ENCODE data around the gene GLYATL1. TPM values are rescaled to one million over a fixed set of nuclear protein-coding genes. Genes with fewer than 3 reads are reported as not detected.
"Not testable (repeated sequence)": the region's sequence is repeated elsewhere in the genome, so short reads cannot be mapped to it uniquely, and the experiment has no call there.

GLYATL1 gene
- total RNA-seq, 1 donor from 2014 or later: not detected

DNA sequence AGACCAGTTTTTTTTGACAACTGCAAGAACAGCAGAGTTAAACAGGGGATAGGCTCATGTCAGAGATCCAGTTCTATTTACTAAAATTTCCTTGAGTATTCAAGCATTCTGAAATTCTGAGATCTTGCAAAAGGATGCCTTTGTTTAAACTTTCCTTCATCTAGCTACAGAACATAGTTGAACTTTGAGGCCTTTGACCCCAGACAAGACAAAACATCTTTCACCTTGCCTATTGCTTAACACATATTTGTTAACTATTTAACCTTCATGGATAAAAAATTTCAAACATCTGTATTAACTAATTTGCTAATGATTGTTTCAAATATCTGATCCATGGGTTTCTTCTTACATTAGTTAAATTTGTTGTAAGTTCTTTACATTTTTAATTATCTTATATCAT is 38.2 kb downstream of the GLYATL1 start:
- intact Hi-C loops (cut with micrococcal nuclease): no loop called here
- ATAC-seq (no peak), DNase-seq (no peak)

DNA sequence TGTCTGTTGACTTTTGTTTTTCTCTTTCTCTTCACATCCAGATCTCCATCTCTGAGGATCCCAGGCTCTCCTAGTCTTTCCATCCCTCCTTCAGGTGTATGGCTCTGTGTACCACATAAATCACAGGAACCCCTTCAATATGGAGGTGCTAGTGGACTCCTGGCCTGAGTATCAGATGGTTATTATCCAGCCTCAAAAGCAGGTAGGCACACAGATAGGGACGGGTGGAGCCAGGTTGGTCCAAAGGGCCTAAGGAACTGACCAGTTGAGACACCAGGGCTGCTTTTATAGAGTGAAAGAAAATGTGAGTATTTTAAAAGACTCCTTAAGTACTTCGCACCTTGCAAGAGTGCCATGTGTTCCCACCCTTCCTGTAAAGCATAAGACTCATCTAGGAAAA is 39.9 kb downstream of the GLYATL1 start:
- ATAC-seq: no peak
- intact Hi-C loops (cut with micrococcal nuclease): no loop called here
- DNase-seq: no peak

- no peak for ATAC-seq
- intact Hi-C loops (cut with micrococcal nuclease): no loop called here
- no peak for DNase-seq
These were observed 41.0 kb downstream of the GLYATL1 start for GRCh38 chr11:58980159-58980843.

- intact Hi-C loops (cut with micrococcal nuclease): no loop called here
- ATAC-seq: no peak
- no peak for DNase-seq
These were observed 53.2 kb downstream of the GLYATL1 start for GRCh38 chr11:58992489-58992888.

DNA sequence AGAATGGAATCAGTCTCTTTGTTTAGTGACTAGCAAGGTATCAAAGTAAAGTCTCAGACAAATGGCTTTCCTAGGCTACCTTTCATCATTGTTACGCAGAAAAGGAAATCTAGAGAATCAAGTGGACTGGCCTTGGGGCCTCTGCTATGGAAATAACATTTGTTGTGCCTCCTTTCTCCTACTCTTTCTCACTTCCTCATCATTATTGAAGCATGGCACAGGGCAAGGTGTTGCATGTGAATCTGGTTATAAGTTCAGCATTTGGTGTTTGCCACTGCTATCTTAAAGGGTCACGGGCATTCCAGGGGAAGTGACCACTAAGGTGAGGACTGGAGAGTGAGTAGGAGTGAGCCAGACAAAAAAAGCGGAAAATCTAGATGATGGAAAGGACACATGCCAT is 54.9 kb downstream of the GLYATL1 start:
- intact Hi-C loops (cut with micrococcal nuclease): no loop called here
- ATAC-seq (no peak), DNase-seq (no peak)

GRCh38 chr11:58998480-58999290 is 59.4 kb downstream of the GLYATL1 start:
- ATAC-seq: no peak
- intact Hi-C loops (cut with micrococcal nuclease): no loop called here
- no peak for DNase-seq

DNA sequence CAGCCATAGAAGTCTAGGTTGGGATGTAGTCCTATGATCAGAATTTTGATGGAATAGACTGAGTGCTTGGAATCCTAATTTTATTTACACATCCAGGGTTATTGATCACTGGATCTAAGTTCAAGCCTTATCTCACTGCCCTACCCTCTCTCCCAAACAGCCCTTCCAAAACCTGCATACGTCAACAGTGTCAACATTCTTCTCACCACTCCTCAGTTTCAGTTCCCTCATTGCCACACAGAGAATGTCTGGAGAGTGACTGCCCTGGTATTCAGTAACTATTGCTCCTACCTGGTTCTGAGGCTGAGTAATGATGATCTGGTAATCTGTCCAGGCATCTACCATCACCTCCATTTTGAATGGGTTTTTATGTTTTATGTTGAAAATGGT is 60.0 kb downstream of the GLYATL1 start:
- ATAC-seq (no peak), DNase-seq (no peak)
- intact Hi-C loops (cut with micrococcal nuclease): no loop called here

DNA sequence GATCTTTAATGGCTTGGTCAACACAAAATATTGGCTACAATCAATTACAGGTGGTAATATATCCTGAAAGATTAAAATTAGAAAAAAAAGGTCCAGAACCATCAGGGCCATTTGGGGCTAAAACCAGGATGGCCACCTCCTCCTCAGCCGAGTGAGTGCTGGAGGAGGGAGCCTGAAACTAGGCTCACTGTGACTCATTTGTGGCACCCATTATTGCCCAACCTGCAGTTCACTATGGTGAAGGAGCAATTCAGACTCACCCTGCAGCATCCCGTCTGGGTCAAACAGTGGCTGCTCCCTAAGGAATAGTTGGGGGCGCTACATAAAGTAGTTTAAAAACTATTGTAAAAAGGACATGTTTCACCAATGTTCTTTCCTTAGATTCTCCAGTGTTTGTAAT is 60.7 kb downstream of the GLYATL1 start:
- intact Hi-C loops (cut with micrococcal nuclease): no loop called here
- DNase-seq: no peak
- ATAC-seq: no peak

- ATAC-seq; intact Hi-C loops (cut with micrococcal nuclease); DNase-seq: not testable (repeated sequence)
These were observed 62.7 kb downstream of the GLYATL1 start for GRCh38 chr11:59002006-59002405.

Other genes starting within 250 kb of the GLYATL1 start
- gene GLYAT, start 207.5 kb upstream of the GLYATL1 start, total RNA-seq: 0.59 TPM
- 0.50 TPM for gene GLYATL2, start 94.8 kb upstream of the GLYATL1 start, total RNA-seq
- gene GLYATL1B, start 146.8 kb downstream of the GLYATL1 start, total RNA-seq: not detected
- 0.84 TPM for gene FAM111B, start 167.7 kb downstream of the GLYATL1 start, total RNA-seq
- 8.4 TPM for gene FAM111A, start 203.4 kb downstream of the GLYATL1 start, total RNA-seq
- gene DTX4, start 232.6 kb downstream of the GLYATL1 start, total RNA-seq: 2.6 TPM

All from left ventricle myocardium superior (tissue), 1 donor.